IMR-90 (cell line): ENCODE results near the gene PRKAR2A. TPM values are rescaled to one million over a fixed set of nuclear protein-coding genes. Genes with fewer than 3 reads are reported as not detected.

Source experiments
- ATAC-seq: fragments of 200-7000 bp; cut with Tn5 transposase; 2 replicates; pipeline ENCODE4 v1.9.1; 2020; ENCODE audit warnings: low read depth, mild to moderate bottlenecking, moderate library complexity
- BruUV-seq: library from RNA; stranded (reverse); fragments of 400-500 nt; replicated peaks from 2 replicates; lab custom pipeline; 2021; lab: Mats Ljungman, UMichigan
- CTCF ChIA-PET: fragments of 300-600 bp; formaldehyde crosslinking; extraction: SDS; loops from one replicate; lab custom pipeline; 2021; ENCODE audit warnings: antibody characterized with exemption; lab: Yijun Ruan, JAX
- POLR2A ChIA-PET: fragments of 300-600 bp; sonication (Branson Sonifier 250); formaldehyde crosslinking; loops from one replicate; lab custom pipeline; 2022; ENCODE audit warnings: antibody characterized with exemption; ENCODE audit not compliant: unreplicated experiment; lab: Charles Lee
- DNase-seq: peaks from one replicate; pipeline ENCODE4 v3.0.0; 2013
- H2AFZ ChIP-seq: replicated peaks from 2 replicates; pipeline ENCODE3; 2013; ENCODE audit warnings: low read length, mild to moderate bottlenecking; ENCODE audit not compliant: poor library complexity
- H2AK5ac ChIP-seq: 2 replicates; pipeline ENCODE4 v1.6.1; 2013; ENCODE audit warnings: low read depth, low read length, inconsistent platforms
- H2AK9ac ChIP-seq: replicated peaks from 2 replicates; pipeline ENCODE3; 2013; ENCODE audit warnings: mild to moderate bottlenecking, low read depth, low read length, moderate library complexity; ENCODE audit not compliant: poor library complexity
- H2BK120ac ChIP-seq: 2 replicates; pipeline ENCODE4 v1.6.1; 2013; ENCODE audit warnings: low read depth, low read length, inconsistent platforms
- H2BK15ac ChIP-seq: 3 replicates; pipeline ENCODE4 v1.6.1; 2013; ENCODE audit warnings: low read depth, low read length, inconsistent platforms
- H2BK20ac ChIP-seq: 2 replicates; pipeline ENCODE4 v1.6.1; 2013; ENCODE audit warnings: low read depth, mild to moderate bottlenecking, inconsistent platforms, low read length, moderate library complexity
- H2BK5ac ChIP-seq: 2 replicates; pipeline ENCODE4 v1.6.1; 2013; ENCODE audit warnings: mild to moderate bottlenecking, low read depth, low read length, inconsistent platforms; ENCODE audit not compliant: poor library complexity, severe bottlenecking
- H3K14ac ChIP-seq: replicated peaks from 2 replicates; pipeline ENCODE4 v1.6.1; 2013; ENCODE audit warnings: low read depth, low read length, inconsistent platforms
- H3K18ac ChIP-seq: 2 replicates; pipeline ENCODE4 v1.6.1; 2013; ENCODE audit warnings: low read depth, low read length, control low read depth
- H3K23ac ChIP-seq: 2 replicates; pipeline ENCODE4 v1.6.1; 2013; ENCODE audit warnings: low read depth, low read length, inconsistent platforms
- H3K27ac ChIP-seq: 2 replicates; pipeline ENCODE4 v1.5.1; 2013; ENCODE audit warnings: mild to moderate bottlenecking, control low read depth, low read length; ENCODE audit not compliant: insufficient read depth
- H3K27me3 ChIP-seq: 2 replicates; pipeline ENCODE4 v1.6.1; 2013; ENCODE audit warnings: low read length; ENCODE audit not compliant: control insufficient read depth, insufficient read depth
- H3K36me3 ChIP-seq: 2 replicates; pipeline ENCODE4 v1.6.1; 2013; ENCODE audit warnings: low read length, mixed read lengths; ENCODE audit not compliant: control insufficient read depth, insufficient read depth
- H3K4ac ChIP-seq: 2 replicates; pipeline ENCODE4 v1.6.1; 2013; ENCODE audit warnings: low read depth, low read length, inconsistent platforms
- H3K4me1 ChIP-seq: 2 replicates; pipeline ENCODE4 v1.6.1; 2013; ENCODE audit warnings: low read length, mixed read lengths; ENCODE audit not compliant: control insufficient read depth, insufficient read depth
- H3K4me2 ChIP-seq: 2 replicates; pipeline ENCODE4 v1.6.1; 2013; ENCODE audit warnings: low read depth, mild to moderate bottlenecking, control low read depth, low read length, moderate library complexity
- H3K4me3 ChIP-seq: 2 replicates; pipeline ENCODE4 v1.5.1; 2013; ENCODE audit warnings: low read depth, mild to moderate bottlenecking, control low read depth, low read length, moderate library complexity; ENCODE audit not compliant: insufficient read depth
- H3K56ac ChIP-seq: 2 replicates; pipeline ENCODE4 v1.6.1; 2013; ENCODE audit warnings: low read length, inconsistent platforms; ENCODE audit not compliant: insufficient read depth; ENCODE audit errors: extremely low read depth
- H3K79me1 ChIP-seq, 2 experiments: 2 replicates each; pipeline ENCODE4 v1.6.1; 2013; ENCODE audit warnings: low read length in 2 of 2, inconsistent platforms in 1 of 2, low read depth in 1 of 2
- H3K9ac ChIP-seq: 2 replicates; pipeline ENCODE4 v1.6.1; 2013; ENCODE audit warnings: low read depth, low read length, control low read depth
- H3K9me1 ChIP-seq: 2 replicates; pipeline ENCODE4 v1.6.1; 2013; ENCODE audit warnings: low read length, inconsistent platforms; ENCODE audit not compliant: insufficient read depth
- H3K9me3 ChIP-seq: 2 replicates; pipeline ENCODE4 v1.6.1; 2013; ENCODE audit warnings: low read length; ENCODE audit not compliant: control insufficient read depth, insufficient read depth
- H4K20me1 ChIP-seq: 2 replicates; pipeline ENCODE4 v1.6.1; 2013; ENCODE audit warnings: low read length, inconsistent platforms; ENCODE audit not compliant: insufficient read depth
- H4K5ac ChIP-seq: 2 replicates; pipeline ENCODE4 v1.6.1; 2013; ENCODE audit warnings: mild to moderate bottlenecking, low read depth, low read length, control low read depth
- H4K8ac ChIP-seq, 2 experiments: 2 replicates each; pipeline ENCODE4 v1.6.1; 2013; ENCODE audit warnings: low read depth in 2 of 2, low read length in 2 of 2, control low read depth in 1 of 2, inconsistent platforms in 1 of 2
- H4K91ac ChIP-seq: 2 replicates; pipeline ENCODE4 v1.6.1; 2013; ENCODE audit warnings: low read depth, low read length, inconsistent platforms; ENCODE audit not compliant: insufficient read depth
- BHLHE40 ChIP-seq: fragments of 150-350 bp; IDR thresholded peaks from 2 replicates; pipeline ENCODE4 v1.6.1; 2016; ENCODE audit warnings: mild to moderate bottlenecking, low read depth, low read length
- MXI1 ChIP-seq: IDR thresholded peaks from 2 replicates; pipeline ENCODE4 v1.6.1; 2012; ENCODE audit warnings: low read depth, mild to moderate bottlenecking, low read length, moderate library complexity, borderline replicate concordance
- NFE2L2 ChIP-seq: fragments of 150-350 bp; IDR thresholded peaks from 2 replicates; pipeline ENCODE4 v1.6.1; 2016; ENCODE audit warnings: low read depth, mild to moderate bottlenecking, low read length
- SMC3 ChIP-seq: fragments of 150-350 bp; IDR thresholded peaks from 2 replicates; pipeline ENCODE4 v1.6.1; 2016; ENCODE audit warnings: low read depth, mild to moderate bottlenecking, antibody characterized with exemption, low read length, moderate library complexity
- WGBS, 2 experiments: methylation state at CpG; one replicate each; pipeline versions ENCODE4 v1.1.5 to v1.1.7; 2013; ENCODE audit warnings: missing lambda C conversion rate in 2 of 2; ENCODE audit not compliant: insufficient read length in 1 of 2; ENCODE audit errors: extremely low coverage in 2 of 2; 5-methylcytosine and 5-hydroxymethylcytosine counted together
- dilution Hi-C: fragments of 300-500 bp; cut with HindIII; formaldehyde crosslinking; loops from one replicate; pipeline ENCODE4 v1.14.3; 2018; ENCODE audit warnings: low sequenced_read_pairs; ENCODE audit not compliant: unreplicated experiment
- in situ Hi-C: fragments of 300-500 bp; cut with MboI; formaldehyde crosslinking; loops from 3 replicates; pipeline ENCODE4 v1.14.3; 2019; ENCODE audit warnings: low sequenced_read_pairs, inconsistent platforms, mixed read lengths
- intact Hi-C: fragments of 100-400 bp; cut with micrococcal nuclease; formaldehyde crosslinking; loops from 2 replicates; pipeline ENCODE4 v1.10.0; 2022
- polyA plus RNA-seq, 3 experiments: library from polyadenylated mRNA; depleted of rRNA; stranded (reverse); fragments of >200 nt; gene quantifications; 2 replicates each; pipeline ENCODE4 v1.2.3, GENCODE V29; 2012; ENCODE audit warnings: low replicate concordance in 1 of 3
- total RNA-seq: library from RNA; depleted of rRNA; stranded (reverse); fragments of >200 nt; gene quantifications from 2 replicates; pipeline ENCODE4 v1.2.3, GENCODE V29; 2012

The PRKAR2A gene
- total and polyA plus RNA-seq, 2 of the 4 experiments (the other 2 are of a cell fraction): 11.3 to 48.2 TPM

DNA sequence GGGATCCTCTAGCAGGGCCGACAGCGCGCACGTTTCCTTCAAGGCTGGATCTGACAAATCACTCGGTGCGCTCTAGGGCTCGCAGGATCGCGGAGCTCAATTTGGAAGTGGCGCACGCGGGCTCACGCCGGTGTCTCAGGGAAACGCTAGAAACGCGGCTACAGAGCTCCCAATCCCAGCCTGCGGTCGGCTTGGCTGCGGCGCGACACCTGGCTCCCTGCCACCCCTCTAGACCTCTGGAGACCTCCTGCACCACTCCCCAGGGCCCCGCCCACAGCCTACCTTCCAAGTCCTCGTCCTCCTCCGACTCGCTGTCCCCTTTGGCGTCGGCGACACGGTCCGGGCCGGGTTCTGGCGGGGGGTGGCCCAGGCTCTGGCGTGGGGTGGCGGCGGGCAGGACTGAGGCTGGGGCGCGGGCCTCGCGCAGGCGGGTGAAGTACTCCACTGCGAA is 596 bp downstream of the PRKAR2A start:
- intact Hi-C loops (loop anchor here (2.0 to 10.0 kb wide), 4 partner anchors 20 to 1258 kb away; partner anchors contain the start of genes ARIH2 and QRICH1), in situ Hi-C loops (no loop called here), dilution Hi-C loops (no loop called here)
- BruUV-seq: no TSS peak
- peak overlapping the region; percentile 6; the same call in 1 of the 2 replicates for H4K5ac ChIP-seq
- H3K9me1 ChIP-seq: peaks cover 16% of the 10 kb centered on the region
- peak overlapping the region; percentile 88; the same call in 1 of the 2 replicates for H3K23ac ChIP-seq
- peak overlapping the region in 1 of 2 experiments; percentile 32; a peak in 1 of 4 replicates for H4K8ac ChIP-seq
- H3K4ac ChIP-seq: peak overlapping the region; percentile 67
- H3K4me1 ChIP-seq: peaks cover 5% of the 10 kb centered on the region
- ATAC-seq (peak; percentile 64), DNase-seq (peak; percentile 75)
- H3K4me3 ChIP-seq: peak overlapping the region; percentile 87
- H2AFZ ChIP-seq: peak overlapping the region; percentile 94
- no peaks in the 10 kb centered on the region for H3K9me3 ChIP-seq
- no peak overlapping the region; the same call in 1 of the 2 replicates for H4K91ac ChIP-seq
- no peak overlapping the region for H3K18ac ChIP-seq
- H2AK9ac ChIP-seq: peak overlapping the region; percentile 71
- peak overlapping the region; percentile 74 for H3K9ac ChIP-seq
- H2BK5ac ChIP-seq: peak overlapping the region; percentile 53
- H3K27ac ChIP-seq: peak overlapping the region; percentile 67
- no peak overlapping the region for H2BK20ac ChIP-seq
- peaks cover 13% of the 10 kb centered on the region; the same call in 1 of the 2 replicates for H4K20me1 ChIP-seq
- peak overlapping the region; percentile 92 for H3K4me2 ChIP-seq
- no peak overlapping the region; the same call in none of the 2 replicates for H2AK5ac ChIP-seq
- TF ChIP-seq MXI1 (peak; percentile 79), SMC3 (0 out of 2 replicates have a peak, but pooled peaks have one; percentile 5), NFE2L2 (no peak), BHLHE40 (peak; percentile 81)
- no peaks in the 10 kb centered on the region for H3K27me3 ChIP-seq
- peaks cover 3 to 30% of the 10 kb centered on the region in 2 experiments; a peak in 3 of 4 replicates for H3K79me1 ChIP-seq
- H2BK120ac ChIP-seq: no peak overlapping the region
- H3K14ac ChIP-seq: peak overlapping the region; percentile 79
- H3K36me3 ChIP-seq: no peaks in the 10 kb centered on the region
- ChIA-PET CTCF (no interaction called here), POLR2A (interaction anchor here (0.6 kb wide), 1 partner anchor 38 kb away, joined by 3 read pairs; no protein-coding TSS in a partner anchor)
- 2% methylated on average over 13 of the region's 42 CpGs; no CpG with 5 or more reads in 1 of the 2 experiments for WGBS, 2 experiments
- no peak overlapping the region for H3K56ac ChIP-seq
- no peak overlapping the region for H2BK15ac ChIP-seq
